GM21381 (cell line): Measurements from ENCODE around the gene CFD.

Source experiments
- ATAC-seq: cut with Tn5 transposase; IDR thresholded peaks from one replicate; pipeline ENCODE4 v1.9.1; 2021; ENCODE audit warnings: mild to moderate bottlenecking, moderate library complexity; ENCODE audit not compliant: unreplicated experiment

CFD gene

GRCh38 chr19:903266-903797, 43.9 kb downstream of the CFD start:
- no peak for ATAC-seq

- ATAC-seq = no peak
Observed at GRCh38 chr19:904545-904944, 45.1 kb downstream of the CFD start.

GRCh38 chr19:906480-906879, 47.0 kb downstream of the CFD start:
- ATAC-seq = no peak

- ATAC-seq = no peak
Observed at GRCh38 chr19:907183-907853, 47.9 kb downstream of the CFD start.

- no peak for ATAC-seq
Observed at GRCh38 chr19:911197-912033, 52.0 kb downstream of the CFD start.

- ATAC-seq = no peak
Observed at GRCh38 chr19:912181-913079, 53.0 kb downstream of the CFD start.
